Cardiac muscle cell (in vitro differentiated cells and primary cell): ENCODE results near the gene ADAT2. TPM values are rescaled to one million over a fixed set of nuclear protein-coding genes. Genes with fewer than 3 reads are reported as not detected.
A peak's percentile ranks its signal among the peaks of the same experiment; 100 is the strongest.

Experiments used
- DNase-seq, 2 donors: peaks; one replicate each; pipeline versions ENCODE4 v3.0.0 to v3.0.0-alpha.2; 2010 to 2017; ENCODE audit warnings: low read depth in 1 of 2, low spot score in 1 of 2
- H3K27ac ChIP-seq: fragments of 200-600 bp; sonication (generic); 2 replicates; pipeline ENCODE4 v1.5.1; 2016
- H3K27me3 ChIP-seq: fragments of 200-600 bp; sonication (generic); 2 replicates; pipeline ENCODE4 v1.6.0; 2016; ENCODE audit warnings: control low read depth
- H3K36me3 ChIP-seq: fragments of 200-600 bp; sonication (generic); 2 replicates; pipeline ENCODE4 v1.5.1; 2016; ENCODE audit warnings: control low read depth
- H3K4me1 ChIP-seq: fragments of 200-600 bp; sonication (generic); 2 replicates; pipeline ENCODE4 v1.8.1; 2017; ENCODE audit warnings: low read depth, mild to moderate bottlenecking, mixed run types
- H3K4me3 ChIP-seq: fragments of 200-600 bp; sonication (generic); 2 replicates; pipeline ENCODE4 v1.5.1; 2016; ENCODE audit warnings: mild to moderate bottlenecking
- H3K9me3 ChIP-seq: fragments of 200-600 bp; sonication (generic); 2 replicates; pipeline ENCODE4 v1.5.1; 2017; ENCODE audit warnings: low read depth, mild to moderate bottlenecking, control low read depth
- CTCF ChIP-seq: IDR thresholded peaks from 2 replicates; pipeline ENCODE4 v1.5.1; 2012; ENCODE audit warnings: low read depth, mild to moderate bottlenecking, low read length
- polyA plus RNA-seq: library from polyadenylated mRNA; unstranded; fragments of >200 nt; fragmentation: Nextera tagmentation; extraction: Ambion mirVana; gene quantifications from 2 replicates; pipeline ENCODE4 v1.2.1, GENCODE V29; 2016
- total RNA-seq: library from RNA; depleted of rRNA; stranded (reverse); fragments of >200 nt; gene quantifications from 2 replicates; pipeline ENCODE4 v1.2.3, GENCODE V29; 2016

The ADAT2 gene
- total RNA-seq (5.7 and 5.9 TPM in 2 replicates), polyA plus RNA-seq (10.9 and 13.2 TPM in 2 replicates)

- H3K36me3 ChIP-seq, result no peaks in the 10 kb centered on the region
- no peaks in the 10 kb centered on the region for H3K9me3 ChIP-seq
- peak; percentile 96 to 97 for DNase-seq
- no peaks in the 10 kb centered on the region for H3K27me3 ChIP-seq
- TF ChIP-seq CTCF, result no peak
- peaks cover 19% of the 10 kb centered on the region for H3K4me1 ChIP-seq
- peak within 1 kb of the TSS; percentile 83 for H3K27ac ChIP-seq
- H3K4me3 ChIP-seq, result peak within 1 kb of the TSS; percentile 71
These were observed at the start of gene ADAT2, which contains the start of gene PEX3 for GRCh38 chr6:143450453-143451371. ADAT2 (minus strand) TSS chr6:143450695; CDS start chr6:143450658, 37 bp downstream. PEX3 (plus strand) TSS chr6:143450805; CDS start chr6:143451043, 238 bp downstream.

DNA sequence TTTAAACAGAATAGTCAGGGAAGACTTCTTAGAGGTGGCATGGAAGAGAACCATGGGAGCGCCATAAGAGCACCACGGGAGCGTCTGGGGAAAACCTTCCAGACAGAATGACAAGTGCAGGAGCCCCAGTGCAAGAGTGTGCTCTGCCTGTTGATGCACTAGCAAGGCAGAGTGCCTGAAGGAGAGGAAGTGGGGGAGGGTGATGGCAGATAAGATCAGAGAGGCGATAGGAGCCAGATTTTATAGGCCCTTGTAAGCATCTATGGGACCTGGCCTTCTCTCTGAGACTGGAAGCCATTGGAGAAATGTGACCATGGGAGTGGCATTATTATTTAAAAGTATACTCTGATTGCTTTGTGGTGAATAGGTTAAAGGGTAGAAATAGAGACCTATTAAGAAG is 47.9 kb upstream of the ADAT2 start:
- no peaks in the 10 kb centered on the region for H3K27me3 ChIP-seq
- H3K4me3 ChIP-seq, result no peak overlapping the region
- no peak for DNase-seq
- H3K4me1 ChIP-seq, result no peaks in the 10 kb centered on the region
- TF ChIP-seq CTCF, result no peak
- H3K27ac ChIP-seq, result no peak overlapping the region
- no peaks in the 10 kb centered on the region for H3K9me3 ChIP-seq
- H3K36me3 ChIP-seq, result peaks cover 4% of the 10 kb centered on the region

GRCh38 chr6:143496974-143497373 is 46.5 kb upstream of the ADAT2 start:
- Histone ChIP-seq H3K27me3 (no peaks in the 10 kb centered on the region), H3K4me1 (no peaks in the 10 kb centered on the region), H3K9me3 (no peaks in the 10 kb centered on the region), H3K36me3 (peaks cover 4% of the 10 kb centered on the region), H3K4me3 (no peak overlapping the region), H3K27ac (no peak overlapping the region)
- TF ChIP-seq CTCF, result no peak
- DNase-seq, result no peak

GRCh38 chr6:143490775-143491174 is 40.3 kb upstream of the ADAT2 start:
- Histone ChIP-seq H3K4me1 (no peaks in the 10 kb centered on the region), H3K36me3 (no peaks in the 10 kb centered on the region), H3K9me3 (no peaks in the 10 kb centered on the region), H3K27ac (no peak overlapping the region), H3K27me3 (no peaks in the 10 kb centered on the region), H3K4me3 (no peak overlapping the region)
- TF ChIP-seq CTCF, result no peak
- DNase-seq, result no peak

DNA sequence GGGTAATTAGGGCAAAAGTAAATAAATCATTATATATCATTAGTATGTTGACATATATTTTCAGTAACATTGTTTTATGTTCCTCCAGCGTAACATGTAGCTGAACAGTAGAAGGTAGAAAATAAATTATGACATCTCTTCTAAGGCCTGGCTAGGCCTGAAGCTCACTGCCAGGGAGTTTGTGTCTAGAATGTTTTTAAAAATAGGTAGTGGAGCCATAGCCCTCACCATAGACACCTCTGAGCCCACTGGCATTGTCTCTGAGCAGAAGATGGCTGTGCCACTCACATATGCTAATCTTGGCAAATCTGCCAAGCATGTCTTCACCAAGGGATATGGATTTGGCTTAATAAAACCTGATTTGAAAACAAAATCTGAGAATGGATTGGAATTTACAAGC is 39.7 kb upstream of the ADAT2 start:
- Histone ChIP-seq H3K4me3 (no peak overlapping the region), H3K36me3 (no peaks in the 10 kb centered on the region), H3K4me1 (no peaks in the 10 kb centered on the region), H3K27ac (no peak overlapping the region), H3K27me3 (no peaks in the 10 kb centered on the region), H3K9me3 (no peaks in the 10 kb centered on the region)
- TF ChIP-seq CTCF, result no peak
- DNase-seq, result no peak
